Right lobe of liver (tissue), 4 donors: ENCODE measurements around the gene CORO7.

Experiments used
- CTCF ChIP-seq, 4 donors: fragments of 200-600 bp in 3 of 4; fragments of 450-650 bp in 1 of 4; IDR thresholded peaks; one replicate each; pipeline versions ENCODE4 v1.5.1 to v1.8.0; 2016 to 2022; ENCODE audit warnings: antibody characterized with exemption in 4 of 4, mild to moderate bottlenecking in 2 of 4
- POLR2A ChIP-seq: fragments of 450-650 bp; IDR thresholded peaks from one replicate; pipeline ENCODE4 v1.6.1; 2017; ENCODE audit warnings: antibody characterized with exemption, mild to moderate bottlenecking
- donor health status: DM: no; HTN: no; CAD: no.
- donor health status: DM: no; HTN: no; CAD: no.
- donor health status: DM: no; HTN: yes; CAD: no.

- TF ChIP-seq CTCF (IDR thresholded peaks at IDR 0.05) (no peak), POLR2A (no peak)
Measured at GRCh38 chr16:4360538-4361021, 55.8 kb downstream of the CORO7 start.
